Smooth muscle cell (in vitro differentiated cells): Measurements from ENCODE around the gene LCNL1. TPM values are rescaled to one million over a fixed set of nuclear protein-coding genes. Genes with fewer than 3 reads are reported as not detected.

Experiments
- DNase-seq: peaks from one replicate; lab custom pipeline; 2025; ENCODE audit not compliant: unreplicated experiment; lab: John Stamatoyannopoulos, UW
- H2AFZ ChIP-seq: fragments of 200-600 bp; sonication (generic); 2 replicates; pipeline ENCODE4 v1.6.0; 2016; ENCODE audit warnings: antibody characterized with exemption, low read depth, mild to moderate bottlenecking
- H3F3A ChIP-seq: fragments of 200-600 bp; sonication (generic); 2 replicates; pipeline ENCODE4 v1.6.0; 2017; ENCODE audit warnings: antibody characterized with exemption, low read depth
- H3K27ac ChIP-seq: fragments of 200-600 bp; sonication (generic); 2 replicates; pipeline ENCODE4 v1.5.1; 2016; ENCODE audit warnings: low read depth, mild to moderate bottlenecking
- H3K27me3 ChIP-seq: fragments of 200-600 bp; sonication (generic); 2 replicates; pipeline ENCODE4 v1.6.1; 2016; ENCODE audit warnings: low read depth, mild to moderate bottlenecking
- H3K36me3 ChIP-seq: fragments of 200-600 bp; sonication (generic); 2 replicates; pipeline ENCODE4 v1.5.1; 2016; ENCODE audit warnings: low read depth
- H3K4me1 ChIP-seq: fragments of 200-600 bp; sonication (generic); 2 replicates; pipeline ENCODE4 v1.5.1; 2016; ENCODE audit warnings: low read depth
- H3K4me2 ChIP-seq: fragments of 200-600 bp; sonication (generic); 2 replicates; pipeline ENCODE4 v1.6.0; 2016; ENCODE audit warnings: mild to moderate bottlenecking
- H3K4me3 ChIP-seq: fragments of 200-600 bp; sonication (generic); 2 replicates; pipeline ENCODE4 v1.5.1; 2016; ENCODE audit warnings: mild to moderate bottlenecking
- H3K79me2 ChIP-seq: fragments of 200-600 bp; sonication (generic); 2 replicates; pipeline ENCODE4 v1.6.0; 2016; ENCODE audit warnings: low read depth, mild to moderate bottlenecking
- H3K9ac ChIP-seq: fragments of 200-600 bp; sonication (generic); 2 replicates; pipeline ENCODE4 v1.6.0; 2016; ENCODE audit warnings: low read depth
- H3K9me3 ChIP-seq: fragments of 200-600 bp; sonication (generic); replicated peaks from 2 replicates; pipeline ENCODE4 v1.5.1; 2016; ENCODE audit warnings: low read depth
- H4K20me1 ChIP-seq: fragments of 200-600 bp; sonication (generic); 2 replicates; pipeline ENCODE4 v1.6.0; 2016; ENCODE audit warnings: low read depth
- WGBS: methylation state at CpG from one replicate; pipeline ENCODE4 v1.1.7; 2016; ENCODE audit warnings: low lambda C conversion rate; 5-methylcytosine and 5-hydroxymethylcytosine counted together
- polyA plus RNA-seq: library from polyadenylated mRNA; unstranded; fragments of >200 nt; fragmentation: Nextera tagmentation; extraction: Ambion mirVana; gene quantifications from 2 replicates; pipeline ENCODE4 v1.2.1, GENCODE V29; 2016
- total RNA-seq: library from RNA; depleted of rRNA; stranded (reverse); fragments of >200 nt; gene quantifications from 2 replicates; pipeline ENCODE4 v1.2.3, GENCODE V29; 2014
- TF ChIP-seq, protein P1 (sequence below): fragments of 200-600 bp; sonication (generic); IDR thresholded peaks from 2 replicates; pipeline ENCODE4 v1.5.1; 2017; ENCODE audit warnings: borderline replicate concordance, mild to moderate bottlenecking, antibody characterized with exemption; ENCODE audit not compliant: insufficient read depth, poor library complexity, severe bottlenecking

Gene LCNL1
- total and polyA plus RNA-seq, 2 experiments from 2014 or later, result 0.89 to 1.1 TPM

DNA sequence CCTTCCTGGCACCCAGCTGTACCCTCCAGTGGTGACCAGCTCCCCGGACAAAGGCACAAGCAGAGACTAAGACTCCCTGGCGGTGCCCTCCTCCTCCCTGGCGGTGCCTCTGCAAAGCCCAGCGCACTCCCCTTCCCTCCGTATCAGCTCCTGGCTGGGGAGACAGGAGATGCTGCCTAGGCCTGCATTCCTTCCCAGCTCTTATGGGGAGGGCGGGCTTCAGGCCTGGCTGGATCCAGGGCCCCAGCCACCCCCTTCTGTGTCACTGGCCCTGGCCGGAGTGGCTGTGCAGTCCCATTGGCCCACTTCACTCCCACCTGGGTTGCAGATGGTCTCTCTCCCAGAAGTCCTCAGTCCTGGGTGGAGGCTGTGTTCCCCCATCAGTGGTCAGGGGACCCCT lies 24.3 kb upstream of the LCNL1 start:
- H3K4me2 ChIP-seq, result no peak overlapping the region
- no peak overlapping the region for H3K9ac ChIP-seq
- TF ChIP-seq, protein P1, sequence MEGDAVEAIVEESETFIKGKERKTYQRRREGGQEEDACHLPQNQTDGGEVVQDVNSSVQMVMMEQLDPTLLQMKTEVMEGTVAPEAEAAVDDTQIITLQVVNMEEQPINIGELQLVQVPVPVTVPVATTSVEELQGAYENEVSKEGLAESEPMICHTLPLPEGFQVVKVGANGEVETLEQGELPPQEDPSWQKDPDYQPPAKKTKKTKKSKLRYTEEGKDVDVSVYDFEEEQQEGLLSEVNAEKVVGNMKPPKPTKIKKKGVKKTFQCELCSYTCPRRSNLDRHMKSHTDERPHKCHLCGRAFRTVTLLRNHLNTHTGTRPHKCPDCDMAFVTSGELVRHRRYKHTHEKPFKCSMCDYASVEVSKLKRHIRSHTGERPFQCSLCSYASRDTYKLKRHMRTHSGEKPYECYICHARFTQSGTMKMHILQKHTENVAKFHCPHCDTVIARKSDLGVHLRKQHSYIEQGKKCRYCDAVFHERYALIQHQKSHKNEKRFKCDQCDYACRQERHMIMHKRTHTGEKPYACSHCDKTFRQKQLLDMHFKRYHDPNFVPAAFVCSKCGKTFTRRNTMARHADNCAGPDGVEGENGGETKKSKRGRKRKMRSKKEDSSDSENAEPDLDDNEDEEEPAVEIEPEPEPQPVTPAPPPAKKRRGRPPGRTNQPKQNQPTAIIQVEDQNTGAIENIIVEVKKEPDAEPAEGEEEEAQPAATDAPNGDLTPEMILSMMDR, result no peak
- WGBS, result 96% methylated on average over 6 of the region's 7 CpGs
- no peaks in the 10 kb centered on the region for H3F3A ChIP-seq
- H3K79me2 ChIP-seq, result no peaks in the 10 kb centered on the region
- no peaks in the 10 kb centered on the region for H3K4me1 ChIP-seq
- no peaks in the 10 kb centered on the region for H3K36me3 ChIP-seq
- DNase-seq, result no peak
- no peak overlapping the region for H3K27ac ChIP-seq
- no peaks in the 10 kb centered on the region for H3K27me3 ChIP-seq
- H4K20me1 ChIP-seq, result no peaks in the 10 kb centered on the region
- no peak overlapping the region for H3K4me3 ChIP-seq
- H3K9me3 ChIP-seq, result no peaks in the 10 kb centered on the region
- H2AFZ ChIP-seq, result no peak overlapping the region

DNA sequence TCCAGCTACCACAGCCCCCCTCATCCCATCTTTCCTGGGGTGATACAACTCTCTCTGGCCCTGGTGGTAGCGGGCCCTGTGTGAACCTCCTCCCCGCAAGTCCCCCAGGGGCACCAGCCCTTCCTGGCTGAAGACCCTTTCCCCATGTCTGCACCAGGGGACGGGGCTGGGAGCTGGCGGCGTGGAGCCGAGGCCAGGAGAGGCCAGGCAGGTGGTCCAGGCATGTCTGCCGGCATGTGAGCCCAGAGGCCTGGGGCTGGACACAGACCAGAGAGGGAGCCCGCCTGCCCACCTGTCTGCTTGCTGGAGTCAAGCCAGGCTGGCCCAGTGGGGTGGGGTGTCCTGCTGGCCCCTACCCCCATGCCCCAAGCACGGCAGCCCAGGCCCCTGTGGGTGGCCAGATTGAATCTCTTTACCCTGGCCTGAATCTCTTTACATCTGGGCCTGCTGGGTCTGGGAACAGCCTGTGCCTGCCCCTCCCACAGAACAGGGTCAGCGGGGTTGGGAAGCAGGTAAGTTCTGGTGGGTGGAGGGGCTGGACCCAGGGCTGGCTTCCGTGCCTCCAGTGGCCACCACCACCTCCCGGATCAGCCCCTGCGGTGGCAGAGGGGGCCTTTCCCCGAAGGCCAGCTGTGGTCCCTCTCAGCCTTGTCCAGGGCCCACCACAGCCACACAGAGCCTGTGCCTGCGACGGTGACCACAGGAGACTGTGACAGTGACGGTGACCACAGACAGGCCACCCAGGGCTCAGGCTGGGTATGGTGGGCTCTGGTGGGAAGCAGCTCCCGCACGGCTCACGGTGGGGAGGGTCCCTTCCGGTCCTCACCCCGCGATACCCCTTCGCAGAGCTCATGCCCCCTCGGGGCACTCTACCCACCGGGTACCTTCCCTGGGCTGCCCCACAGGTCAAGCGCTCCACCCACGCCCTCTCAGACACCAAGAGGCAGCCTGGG lies 23.6 kb upstream of the LCNL1 start:
- Histone ChIP-seq H3K27ac (no peak overlapping the region), H3K36me3 (no peaks in the 10 kb centered on the region), H2AFZ (no peak overlapping the region), H3K4me2 (no peak overlapping the region), H3K4me1 (no peaks in the 10 kb centered on the region), H3F3A (no peaks in the 10 kb centered on the region), H3K27me3 (no peaks in the 10 kb centered on the region), H3K79me2 (no peaks in the 10 kb centered on the region), H3K9ac (no peak overlapping the region), H4K20me1 (no peaks in the 10 kb centered on the region), H3K4me3 (no peak overlapping the region), H3K9me3 (no peaks in the 10 kb centered on the region)
- DNase-seq, result no peak
- 88% methylated on average over 28 of the region's 28 CpGs for WGBS
- TF ChIP-seq, protein P1, result no peak

DNA sequence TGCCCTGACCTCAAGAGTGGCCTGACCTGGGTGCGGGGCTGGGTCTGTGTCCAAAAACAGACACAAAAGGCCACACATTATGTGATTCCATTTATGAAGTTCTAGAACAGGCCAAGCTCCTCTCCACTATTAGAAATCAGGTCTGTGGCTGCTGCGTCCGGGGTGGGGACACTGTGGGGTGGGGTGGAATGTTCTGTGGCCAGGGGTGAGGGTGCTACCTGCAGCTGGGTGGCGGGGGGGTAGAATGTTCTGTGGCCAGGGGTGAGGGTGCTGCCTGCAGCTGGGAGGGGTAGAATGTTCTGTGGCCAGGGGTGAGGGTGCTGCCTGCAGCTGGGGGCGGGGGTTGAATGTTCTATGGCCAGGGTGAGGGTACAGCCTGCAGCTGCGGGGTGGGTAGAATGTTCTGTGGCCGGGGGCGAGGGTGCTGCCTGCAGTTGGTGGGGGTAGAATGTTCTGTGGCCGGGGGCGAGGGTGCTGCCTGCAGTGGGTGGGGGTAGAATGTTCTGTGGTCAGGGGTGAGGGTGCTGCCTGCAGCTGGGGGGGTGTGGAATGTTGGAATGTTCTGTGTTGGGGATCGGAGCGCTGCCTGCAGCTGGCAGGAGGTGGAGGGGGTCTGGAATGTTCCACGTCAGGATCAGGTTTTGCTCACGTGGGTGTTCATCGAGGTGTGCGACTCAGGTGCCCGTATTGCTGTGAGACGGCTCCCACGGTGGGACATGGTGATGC lies 22.4 kb upstream of the LCNL1 start:
- H3K9me3 ChIP-seq, result no peaks in the 10 kb centered on the region
- H3K27ac ChIP-seq, result no peak overlapping the region
- H3F3A ChIP-seq, result no peaks in the 10 kb centered on the region
- TF ChIP-seq, protein P1, result no peak
- H2AFZ ChIP-seq, result no peak overlapping the region
- H4K20me1 ChIP-seq, result no peaks in the 10 kb centered on the region
- WGBS, result 82% methylated on average over 13 of the region's 19 CpGs
- no peak overlapping the region for H3K4me2 ChIP-seq
- H3K27me3 ChIP-seq, result no peaks in the 10 kb centered on the region
- no peaks in the 10 kb centered on the region for H3K4me1 ChIP-seq
- H3K9ac ChIP-seq, result no peak overlapping the region
- no peak for DNase-seq
- no peak overlapping the region for H3K4me3 ChIP-seq
- H3K36me3 ChIP-seq, result no peaks in the 10 kb centered on the region
- H3K79me2 ChIP-seq, result no peaks in the 10 kb centered on the region
